Liver (tissue), 3 donors: ENCODE measurements around the gene ADGRV1.

Source experiments
- EGR1 ChIP-seq, 2 donors: IDR thresholded peaks; 2 replicates each; pipeline ENCODE4 v1.6.1; 2016 to 2018; ENCODE audit warnings: antibody characterized with exemption in 2 of 2, low read depth in 2 of 2
- GABPA ChIP-seq, 2 donors: IDR thresholded peaks in 1 of 2; conservative IDR thresholded peaks in 1 of 2; 2 replicates each; pipeline ENCODE4 v1.6.1; 2016; ENCODE audit warnings: antibody characterized with exemption in 2 of 2, mild to moderate bottlenecking in 1 of 2, moderate library complexity in 1 of 2
- JUND ChIP-seq, 2 donors: IDR thresholded peaks; 2 replicates each; pipeline ENCODE4 v1.6.1; 2016; ENCODE audit warnings: antibody characterized with exemption in 2 of 2
- RAD21 ChIP-seq, 2 donors: IDR thresholded peaks; 2 replicates each; pipeline ENCODE4 v1.6.1; 2016; ENCODE audit warnings: antibody characterized with exemption in 2 of 2, mild to moderate bottlenecking in 2 of 2
- SP1 ChIP-seq: IDR thresholded peaks from 2 replicates; pipeline ENCODE4 v1.6.1; 2018; ENCODE audit warnings: antibody characterized with exemption, mild to moderate bottlenecking
- TAF1 ChIP-seq: conservative IDR thresholded peaks from 2 replicates; pipeline ENCODE4 v1.6.1; 2016; ENCODE audit warnings: antibody characterized with exemption, mild to moderate bottlenecking
- YY1 ChIP-seq: IDR thresholded peaks from 2 replicates; pipeline ENCODE4 v1.6.1; 2016; ENCODE audit warnings: antibody characterized with exemption, mild to moderate bottlenecking
- TF ChIP-seq, protein P1 (sequence below): fragments of 150-350 bp; IDR thresholded peaks from 2 replicates; pipeline ENCODE4 v1.5.1; 2017; ENCODE audit warnings: improper control_type of control experiment, low read depth, low read length; ENCODE audit not compliant: missing input control
- TF ChIP-seq, protein P2 (sequence below): IDR thresholded peaks from 2 replicates; pipeline ENCODE4 v1.6.1; 2016; ENCODE audit warnings: antibody characterized with exemption
- TF ChIP-seq, protein P3 (sequence below): IDR thresholded peaks from 2 replicates; pipeline ENCODE4 v1.6.1; 2016; ENCODE audit warnings: antibody characterized with exemption, mild to moderate bottlenecking
- TF ChIP-seq, protein P4 (sequence below): IDR thresholded peaks from 2 replicates; pipeline ENCODE4 v1.6.1; 2016; ENCODE audit warnings: antibody characterized with exemption
- donor health status: healthy.
- donor health status: healthy.

DNA sequence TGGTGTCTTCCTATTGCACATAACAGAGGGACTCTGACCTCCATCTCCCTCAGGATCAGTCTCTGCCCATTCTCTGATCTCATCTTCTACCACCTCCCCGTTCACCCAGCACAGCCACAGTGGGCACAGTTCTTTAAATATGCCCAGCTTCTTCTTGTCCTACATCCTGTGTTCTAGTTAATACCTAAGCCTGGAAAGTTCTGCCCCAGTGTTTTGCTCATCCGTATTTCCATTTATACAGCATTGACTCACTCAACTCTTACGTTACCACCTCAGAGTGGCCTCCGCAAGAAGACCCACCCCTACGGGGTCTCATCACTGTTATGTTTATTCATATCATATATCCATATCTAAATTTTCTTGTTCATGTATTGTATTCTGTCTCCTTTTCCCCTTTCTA is 315.5 kb downstream of the ADGRV1 start:
- TF ChIP-seq, protein P1, sequence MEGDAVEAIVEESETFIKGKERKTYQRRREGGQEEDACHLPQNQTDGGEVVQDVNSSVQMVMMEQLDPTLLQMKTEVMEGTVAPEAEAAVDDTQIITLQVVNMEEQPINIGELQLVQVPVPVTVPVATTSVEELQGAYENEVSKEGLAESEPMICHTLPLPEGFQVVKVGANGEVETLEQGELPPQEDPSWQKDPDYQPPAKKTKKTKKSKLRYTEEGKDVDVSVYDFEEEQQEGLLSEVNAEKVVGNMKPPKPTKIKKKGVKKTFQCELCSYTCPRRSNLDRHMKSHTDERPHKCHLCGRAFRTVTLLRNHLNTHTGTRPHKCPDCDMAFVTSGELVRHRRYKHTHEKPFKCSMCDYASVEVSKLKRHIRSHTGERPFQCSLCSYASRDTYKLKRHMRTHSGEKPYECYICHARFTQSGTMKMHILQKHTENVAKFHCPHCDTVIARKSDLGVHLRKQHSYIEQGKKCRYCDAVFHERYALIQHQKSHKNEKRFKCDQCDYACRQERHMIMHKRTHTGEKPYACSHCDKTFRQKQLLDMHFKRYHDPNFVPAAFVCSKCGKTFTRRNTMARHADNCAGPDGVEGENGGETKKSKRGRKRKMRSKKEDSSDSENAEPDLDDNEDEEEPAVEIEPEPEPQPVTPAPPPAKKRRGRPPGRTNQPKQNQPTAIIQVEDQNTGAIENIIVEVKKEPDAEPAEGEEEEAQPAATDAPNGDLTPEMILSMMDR = no peak
- TF ChIP-seq RAD21 (IDR thresholded peaks at IDR 0.05) = no peak
- TF ChIP-seq, protein P2, sequence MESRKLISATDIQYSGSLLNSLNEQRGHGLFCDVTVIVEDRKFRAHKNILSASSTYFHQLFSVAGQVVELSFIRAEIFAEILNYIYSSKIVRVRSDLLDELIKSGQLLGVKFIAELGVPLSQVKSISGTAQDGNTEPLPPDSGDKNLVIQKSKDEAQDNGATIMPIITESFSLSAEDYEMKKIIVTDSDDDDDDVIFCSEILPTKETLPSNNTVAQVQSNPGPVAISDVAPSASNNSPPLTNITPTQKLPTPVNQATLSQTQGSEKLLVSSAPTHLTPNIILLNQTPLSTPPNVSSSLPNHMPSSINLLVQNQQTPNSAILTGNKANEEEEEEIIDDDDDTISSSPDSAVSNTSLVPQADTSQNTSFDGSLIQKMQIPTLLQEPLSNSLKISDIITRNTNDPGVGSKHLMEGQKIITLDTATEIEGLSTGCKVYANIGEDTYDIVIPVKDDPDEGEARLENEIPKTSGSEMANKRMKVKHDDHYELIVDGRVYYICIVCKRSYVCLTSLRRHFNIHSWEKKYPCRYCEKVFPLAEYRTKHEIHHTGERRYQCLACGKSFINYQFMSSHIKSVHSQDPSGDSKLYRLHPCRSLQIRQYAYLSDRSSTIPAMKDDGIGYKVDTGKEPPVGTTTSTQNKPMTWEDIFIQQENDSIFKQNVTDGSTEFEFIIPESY = no peak
- no peak for TF ChIP-seq TAF1
- TF ChIP-seq, protein P3, sequence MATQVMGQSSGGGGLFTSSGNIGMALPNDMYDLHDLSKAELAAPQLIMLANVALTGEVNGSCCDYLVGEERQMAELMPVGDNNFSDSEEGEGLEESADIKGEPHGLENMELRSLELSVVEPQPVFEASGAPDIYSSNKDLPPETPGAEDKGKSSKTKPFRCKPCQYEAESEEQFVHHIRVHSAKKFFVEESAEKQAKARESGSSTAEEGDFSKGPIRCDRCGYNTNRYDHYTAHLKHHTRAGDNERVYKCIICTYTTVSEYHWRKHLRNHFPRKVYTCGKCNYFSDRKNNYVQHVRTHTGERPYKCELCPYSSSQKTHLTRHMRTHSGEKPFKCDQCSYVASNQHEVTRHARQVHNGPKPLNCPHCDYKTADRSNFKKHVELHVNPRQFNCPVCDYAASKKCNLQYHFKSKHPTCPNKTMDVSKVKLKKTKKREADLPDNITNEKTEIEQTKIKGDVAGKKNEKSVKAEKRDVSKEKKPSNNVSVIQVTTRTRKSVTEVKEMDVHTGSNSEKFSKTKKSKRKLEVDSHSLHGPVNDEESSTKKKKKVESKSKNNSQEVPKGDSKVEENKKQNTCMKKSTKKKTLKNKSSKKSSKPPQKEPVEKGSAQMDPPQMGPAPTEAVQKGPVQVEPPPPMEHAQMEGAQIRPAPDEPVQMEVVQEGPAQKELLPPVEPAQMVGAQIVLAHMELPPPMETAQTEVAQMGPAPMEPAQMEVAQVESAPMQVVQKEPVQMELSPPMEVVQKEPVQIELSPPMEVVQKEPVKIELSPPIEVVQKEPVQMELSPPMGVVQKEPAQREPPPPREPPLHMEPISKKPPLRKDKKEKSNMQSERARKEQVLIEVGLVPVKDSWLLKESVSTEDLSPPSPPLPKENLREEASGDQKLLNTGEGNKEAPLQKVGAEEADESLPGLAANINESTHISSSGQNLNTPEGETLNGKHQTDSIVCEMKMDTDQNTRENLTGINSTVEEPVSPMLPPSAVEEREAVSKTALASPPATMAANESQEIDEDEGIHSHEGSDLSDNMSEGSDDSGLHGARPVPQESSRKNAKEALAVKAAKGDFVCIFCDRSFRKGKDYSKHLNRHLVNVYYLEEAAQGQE = no peak
- TF ChIP-seq, protein P4, sequence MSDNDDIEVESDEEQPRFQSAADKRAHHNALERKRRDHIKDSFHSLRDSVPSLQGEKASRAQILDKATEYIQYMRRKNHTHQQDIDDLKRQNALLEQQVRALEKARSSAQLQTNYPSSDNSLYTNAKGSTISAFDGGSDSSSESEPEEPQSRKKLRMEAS = no peak
- no peak for TF ChIP-seq GABPA (IDR thresholded peaks at IDR 0.05 in 1 of 2, conservative IDR thresholded peaks at IDR 0.05 in 1 of 2)
- TF ChIP-seq YY1 = no peak
- no peak for TF ChIP-seq SP1
- TF ChIP-seq JUND (IDR thresholded peaks at IDR 0.05) = no peak
- no peak for TF ChIP-seq EGR1 (IDR thresholded peaks at IDR 0.05; ENCODE audit: low read depth in 2 of 2)
